ENCODE measurements around the gene POLR2F. TPM values are rescaled to one million over a fixed set of nuclear protein-coding genes. Genes with fewer than 3 reads are reported as not detected.

POLR2F gene
- total RNA-seq, 1 donor from 2014 or later, result 204 TPM

DNA sequence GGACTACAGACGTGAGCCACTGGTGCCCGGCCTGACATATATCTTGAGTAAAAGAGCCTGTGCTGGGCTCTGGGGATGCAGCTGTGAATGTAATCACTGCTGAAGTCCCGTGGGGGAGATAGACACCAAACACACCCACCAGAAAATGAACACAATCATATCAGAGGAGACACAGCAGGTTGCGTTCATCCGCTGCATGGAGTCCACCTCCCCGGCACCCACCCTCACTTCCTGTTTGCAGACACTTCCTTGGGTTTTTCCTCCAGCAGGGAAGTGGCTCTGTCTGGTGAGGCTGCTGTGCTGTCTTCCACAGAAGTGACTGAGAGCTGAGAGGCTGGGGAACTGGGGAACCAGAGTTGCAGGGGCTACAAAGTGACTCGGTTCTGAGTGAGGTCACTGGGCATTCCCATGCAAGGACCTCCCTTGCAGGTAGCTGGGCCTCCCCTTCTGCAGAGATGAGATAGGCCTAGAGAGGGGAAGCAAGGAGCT, 40.2 kb upstream of the POLR2F start:
- intact Hi-C loops (cut with DNase I), result no loop called here
- no peak overlapping the region for H3K27ac ChIP-seq
- DNase-seq (ENCODE audit: low spot score in 2 of 2), result no peak
- peaks cover 20 to 47% of the 10 kb centered on the region in 2 donors for H3K36me3 ChIP-seq
- peaks cover 0 to 4% of the 10 kb centered on the region in 2 donors for H3K4me1 ChIP-seq
- H3K4me3 ChIP-seq, result no peak overlapping the region
- TF ChIP-seq CTCF (IDR thresholded peaks at IDR 0.05), result no peak
- no peaks in the 10 kb centered on the region for H3K27me3 ChIP-seq
- H3K9me3 ChIP-seq, result no peaks in the 10 kb centered on the region

- Histone ChIP-seq H3K4me1 (no peaks in the 10 kb centered on the region), H3K36me3 (peaks cover 33 to 73% of the 10 kb centered on the region in 2 donors), H3K27me3 (no peaks in the 10 kb centered on the region), H3K4me3 (no peak overlapping the region), H3K9me3 (no peaks in the 10 kb centered on the region), H3K27ac (no peak overlapping the region)
- no peak for TF ChIP-seq CTCF (IDR thresholded peaks at IDR 0.05)
- no peak for DNase-seq (ENCODE audit: low spot score in 2 of 2)
- intact Hi-C loops (cut with DNase I), result no loop called here
Measured at GRCh38 chr22:37916311-37916710, 37.2 kb upstream of the POLR2F start.

GRCh38 chr22:37917874-37918548, 35.5 kb upstream of the POLR2F start:
- no peak for TF ChIP-seq CTCF (IDR thresholded peaks at IDR 0.05)
- Histone ChIP-seq H3K9me3 (no peaks in the 10 kb centered on the region), H3K27me3 (no peaks in the 10 kb centered on the region), H3K36me3 (peaks cover 44 to 66% of the 10 kb centered on the region in 2 donors), H3K27ac (no peak overlapping the region), H3K4me3 (no peak overlapping the region), H3K4me1 (no peaks in the 10 kb centered on the region)
- intact Hi-C loops (cut with DNase I), result no loop called here
- DNase-seq (ENCODE audit: low spot score in 2 of 2), result no peak

- intact Hi-C loops (cut with DNase I), result no loop called here
- Histone ChIP-seq H3K9me3 (no peaks in the 10 kb centered on the region), H3K36me3 (peaks cover 46 to 66% of the 10 kb centered on the region in 2 donors), H3K4me3 (no peak overlapping the region), H3K27ac (no peak overlapping the region), H3K4me1 (no peaks in the 10 kb centered on the region), H3K27me3 (no peaks in the 10 kb centered on the region)
- DNase-seq (ENCODE audit: low spot score in 2 of 2), result no peak
- TF ChIP-seq CTCF (IDR thresholded peaks at IDR 0.05), result no peak
Measured at GRCh38 chr22:37918580-37919270, 34.8 kb upstream of the POLR2F start.

- Histone ChIP-seq H3K9me3 (no peaks in the 10 kb centered on the region), H3K27ac (no peak overlapping the region), H3K36me3 (peaks cover 59 to 64% of the 10 kb centered on the region in 2 donors), H3K4me1 (no peaks in the 10 kb centered on the region), H3K4me3 (no peak overlapping the region), H3K27me3 (no peaks in the 10 kb centered on the region)
- no peak for DNase-seq (ENCODE audit: low spot score in 2 of 2)
- intact Hi-C loops (cut with DNase I), result no loop called here
- TF ChIP-seq CTCF (IDR thresholded peaks at IDR 0.05), result no peak
Measured at GRCh38 chr22:37920126-37920525, 33.4 kb upstream of the POLR2F start.

Data from ascending aorta (tissue), 2 donors.